Measurements from ENCODE around the gene POLDIP2. TPM values are rescaled to one million over a fixed set of nuclear protein-coding genes. Genes with fewer than 3 reads are reported as not detected.

POLDIP2 gene
- total and polyA plus RNA-seq, 9 of the 15 experiments (the other 6 are each of a cell fraction or from before 2014, with no cell fraction given) = 22.0 to 137 (median 104) TPM

DNA sequence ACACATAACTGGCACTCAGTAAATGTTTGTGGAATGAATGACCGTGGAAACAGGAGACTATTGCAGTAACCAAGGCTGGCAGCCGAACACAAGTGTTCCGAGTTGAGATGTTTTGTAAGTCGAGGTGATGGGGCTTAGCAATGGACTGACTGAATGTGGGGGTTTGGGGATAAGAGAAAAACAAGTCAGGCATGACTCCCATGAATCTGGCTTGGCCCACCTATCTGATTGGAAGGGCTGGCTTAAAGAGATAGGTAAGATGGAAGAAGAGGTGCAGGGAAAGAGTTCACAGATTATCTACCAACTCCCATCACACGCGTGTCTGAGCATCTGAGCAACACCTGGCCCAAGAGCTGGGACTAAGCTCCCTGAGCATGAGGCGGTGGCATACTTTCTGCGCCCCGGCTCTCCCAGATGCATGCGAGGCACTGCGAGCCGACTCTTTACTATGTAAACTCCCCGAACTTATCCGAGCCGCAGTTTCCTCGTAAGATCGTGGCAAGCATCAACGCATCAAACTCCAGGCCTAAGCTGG is 22.6 kb downstream of the POLDIP2 start:
- 2% methylated on average over 18 of the region's 18 CpGs for WGBS (ENCODE audit: insufficient coverage, low coverage, missing lambda C conversion rate)
- peaks cover 19 to 20% of the 10 kb centered on the region in 2 experiments; a peak in 4 of 5 replicates for H3K4me1 ChIP-seq (replicated peaks in 1 of 2; ENCODE audit: control insufficient read depth in 2 of 2, insufficient read depth in 2 of 2, low read length in 2 of 2)
- no peak for ATAC-seq
- no peaks in the 10 kb centered on the region for H3K9me1 ChIP-seq (ENCODE audit: control insufficient read depth, insufficient read depth, low read length)
- H3K79me2 ChIP-seq (ENCODE audit: control insufficient read depth, insufficient read depth, low read length) = peaks cover 33% of the 10 kb centered on the region
- BruUV-seq (replicated peaks) = TSS peak; percentile 44
- intact Hi-C loops (cut with micrococcal nuclease) (loop anchor here (2.0 kb wide), 1 partner anchor 16 kb away; the partner anchor contains the start of gene TMEM97), in situ Hi-C loops (cut with MboI) (no loop called here)
- H4K20me1 ChIP-seq (replicated peaks; ENCODE audit: control insufficient read depth, insufficient read depth, low read length) = peaks cover 14% of the 10 kb centered on the region
- peak overlapping the region; percentile 27; the same call in 2 of the 3 replicates for H3K27ac ChIP-seq (ENCODE audit: extremely low read depth, low read depth, low read length)
- DNase-seq (ENCODE audit: extremely low read depth in 1 of 4, low spot score in 3 of 4) = no peak
- H3K27me3 ChIP-seq (ENCODE audit: control insufficient read depth in 2 of 2, insufficient read depth in 2 of 2, low read length in 2 of 2) = no peaks in the 10 kb centered on the region
- peak overlapping the region; percentile 98 for H3K4me2 ChIP-seq (ENCODE audit: insufficient read depth, low read length)
- ChIA-PET CTCF (ENCODE audit: low intra/inter-chr PET ratio) (no interaction called here), POLR2A (interaction anchor here (0.7 to 6.5 kb wide), 15 partner anchors 9 to 129 kb away, joined by 3 to 62 read pairs (median 5); partner anchors contain the start of genes POLDIP2 and TMEM97)
- peak overlapping the region; percentile 95 for H3K4me3 ChIP-seq
- no peaks in the 10 kb centered on the region for H3K9me3 ChIP-seq (replicated peaks; ENCODE audit: control insufficient read depth, insufficient read depth, low read depth, low read length)
- H3K9ac ChIP-seq (ENCODE audit: insufficient read depth in 1 of 2, low read depth in 2 of 2, low read length in 2 of 2) = peak overlapping the region; percentile 75 to 92
- H2AFZ ChIP-seq (ENCODE audit: low read depth, low read length) = peak overlapping the region; percentile 88
- FAIRE-seq = no peak
- peaks cover 20% of the 10 kb centered on the region; the same call in 2 of the 3 replicates for H3K36me3 ChIP-seq (ENCODE audit: control insufficient read depth, insufficient read depth, low read length)
- TF ChIP-seq CBFA2T3 (IDR thresholded peaks at IDR 0.05) (peak; percentile 51), MEF2A (IDR thresholded peaks at IDR 0.05; ENCODE audit: control insufficient read depth, low read depth, low read length) (no peak), CTBP1 (IDR thresholded peaks at IDR 0.05; ENCODE audit: borderline replicate concordance) (0 out of 2 replicates have a peak, but pooled peaks have one; percentile 24), ATF7 (IDR thresholded peaks at IDR 0.05) (no peak), SNIP1 (IDR thresholded peaks at IDR 0.05; ENCODE audit: low read depth) (peak; percentile 39; the same call in 1 of the 2 replicates), ADNP (tag; IDR thresholded peaks at IDR 0.05) (no peak), BHLHE40 (IDR thresholded peaks at IDR 0.05; ENCODE audit: low read length) (no peak), ARID1B (IDR thresholded peaks at IDR 0.05) (peak; percentile 18; the same call in 1 of the 2 replicates), ZBTB7A (IDR thresholded peaks at IDR 0.05; ENCODE audit: borderline replicate concordance, control insufficient read depth, low read depth, low read length) (no peak), ZNF717 (CRISPR knock-in tag; IDR thresholded peaks at IDR 0.05) (no peak)
- TF ChIP-seq, protein P1, sequence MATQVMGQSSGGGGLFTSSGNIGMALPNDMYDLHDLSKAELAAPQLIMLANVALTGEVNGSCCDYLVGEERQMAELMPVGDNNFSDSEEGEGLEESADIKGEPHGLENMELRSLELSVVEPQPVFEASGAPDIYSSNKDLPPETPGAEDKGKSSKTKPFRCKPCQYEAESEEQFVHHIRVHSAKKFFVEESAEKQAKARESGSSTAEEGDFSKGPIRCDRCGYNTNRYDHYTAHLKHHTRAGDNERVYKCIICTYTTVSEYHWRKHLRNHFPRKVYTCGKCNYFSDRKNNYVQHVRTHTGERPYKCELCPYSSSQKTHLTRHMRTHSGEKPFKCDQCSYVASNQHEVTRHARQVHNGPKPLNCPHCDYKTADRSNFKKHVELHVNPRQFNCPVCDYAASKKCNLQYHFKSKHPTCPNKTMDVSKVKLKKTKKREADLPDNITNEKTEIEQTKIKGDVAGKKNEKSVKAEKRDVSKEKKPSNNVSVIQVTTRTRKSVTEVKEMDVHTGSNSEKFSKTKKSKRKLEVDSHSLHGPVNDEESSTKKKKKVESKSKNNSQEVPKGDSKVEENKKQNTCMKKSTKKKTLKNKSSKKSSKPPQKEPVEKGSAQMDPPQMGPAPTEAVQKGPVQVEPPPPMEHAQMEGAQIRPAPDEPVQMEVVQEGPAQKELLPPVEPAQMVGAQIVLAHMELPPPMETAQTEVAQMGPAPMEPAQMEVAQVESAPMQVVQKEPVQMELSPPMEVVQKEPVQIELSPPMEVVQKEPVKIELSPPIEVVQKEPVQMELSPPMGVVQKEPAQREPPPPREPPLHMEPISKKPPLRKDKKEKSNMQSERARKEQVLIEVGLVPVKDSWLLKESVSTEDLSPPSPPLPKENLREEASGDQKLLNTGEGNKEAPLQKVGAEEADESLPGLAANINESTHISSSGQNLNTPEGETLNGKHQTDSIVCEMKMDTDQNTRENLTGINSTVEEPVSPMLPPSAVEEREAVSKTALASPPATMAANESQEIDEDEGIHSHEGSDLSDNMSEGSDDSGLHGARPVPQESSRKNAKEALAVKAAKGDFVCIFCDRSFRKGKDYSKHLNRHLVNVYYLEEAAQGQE (IDR thresholded peaks at IDR 0.05; ENCODE audit: borderline replicate concordance) = no peak
- TF ChIP-seq, protein P1 (CRISPR knock-in tag; IDR thresholded peaks at IDR 0.05; ENCODE audit: low read depth) = no peak
- TF ChIP-seq, protein P2, sequence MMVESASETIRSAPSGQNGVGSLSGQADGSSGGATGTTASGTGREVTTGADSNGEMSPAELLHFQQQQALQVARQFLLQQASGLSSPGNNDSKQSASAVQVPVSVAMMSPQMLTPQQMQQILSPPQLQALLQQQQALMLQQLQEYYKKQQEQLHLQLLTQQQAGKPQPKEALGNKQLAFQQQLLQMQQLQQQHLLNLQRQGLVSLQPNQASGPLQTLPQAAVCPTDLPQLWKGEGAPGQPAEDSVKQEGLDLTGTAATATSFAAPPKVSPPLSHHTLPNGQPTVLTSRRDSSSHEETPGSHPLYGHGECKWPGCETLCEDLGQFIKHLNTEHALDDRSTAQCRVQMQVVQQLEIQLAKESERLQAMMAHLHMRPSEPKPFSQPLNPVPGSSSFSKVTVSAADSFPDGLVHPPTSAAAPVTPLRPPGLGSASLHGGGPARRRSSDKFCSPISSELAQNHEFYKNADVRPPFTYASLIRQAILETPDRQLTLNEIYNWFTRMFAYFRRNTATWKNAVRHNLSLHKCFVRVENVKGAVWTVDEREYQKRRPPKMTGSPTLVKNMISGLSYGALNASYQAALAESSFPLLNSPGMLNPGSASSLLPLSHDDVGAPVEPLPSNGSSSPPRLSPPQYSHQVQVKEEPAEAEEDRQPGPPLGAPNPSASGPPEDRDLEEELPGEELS (CRISPR knock-in tag; IDR thresholded peaks at IDR 0.05; ENCODE audit: borderline replicate concordance) = no peak

Measured in K562 (cell line).